ENCODE results near the gene PXDN. TPM values are rescaled to one million over a fixed set of nuclear protein-coding genes. Genes with fewer than 3 reads are reported as not detected.
"Not testable (repeated sequence)": the region's sequence is repeated elsewhere in the genome, so short reads cannot be mapped to it uniquely, and the experiment has no call there.

The PXDN gene
- polyA plus RNA-seq, 4 donors = 154 to 191 (median 170) TPM

- no peak for DNase-seq (ENCODE audit: low read depth in 4 of 4, low spot score in 2 of 4)
Measured at GRCh38 chr2:1775511-1776035, 31.3 kb upstream of the PXDN start.

- no peak for DNase-seq (ENCODE audit: low read depth in 4 of 4, low spot score in 2 of 4)
Measured at GRCh38 chr2:1774929-1775328, 30.6 kb upstream of the PXDN start.

DNA sequence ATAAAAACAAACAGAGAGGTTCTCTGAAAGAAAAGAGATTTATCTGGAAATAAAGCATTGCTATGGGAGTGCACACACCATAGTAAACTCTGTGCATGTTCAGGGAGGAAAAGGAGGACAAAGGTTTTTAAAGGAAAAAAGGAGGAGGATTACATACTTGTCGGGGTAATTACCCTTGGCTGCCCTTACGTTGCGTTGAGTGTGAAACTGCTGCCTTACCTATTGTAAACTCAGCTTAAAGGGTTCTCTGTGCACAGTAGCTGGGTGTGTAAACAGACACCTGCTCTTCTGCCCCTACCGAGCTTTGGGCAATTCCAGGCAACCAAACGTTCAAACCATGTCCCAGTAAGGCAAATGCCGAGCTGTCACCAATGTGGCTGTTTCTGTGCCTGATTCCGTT, 29.6 kb upstream of the PXDN start:
- DNase-seq (ENCODE audit: low read depth in 4 of 4, low spot score in 2 of 4) = no peak

DNA sequence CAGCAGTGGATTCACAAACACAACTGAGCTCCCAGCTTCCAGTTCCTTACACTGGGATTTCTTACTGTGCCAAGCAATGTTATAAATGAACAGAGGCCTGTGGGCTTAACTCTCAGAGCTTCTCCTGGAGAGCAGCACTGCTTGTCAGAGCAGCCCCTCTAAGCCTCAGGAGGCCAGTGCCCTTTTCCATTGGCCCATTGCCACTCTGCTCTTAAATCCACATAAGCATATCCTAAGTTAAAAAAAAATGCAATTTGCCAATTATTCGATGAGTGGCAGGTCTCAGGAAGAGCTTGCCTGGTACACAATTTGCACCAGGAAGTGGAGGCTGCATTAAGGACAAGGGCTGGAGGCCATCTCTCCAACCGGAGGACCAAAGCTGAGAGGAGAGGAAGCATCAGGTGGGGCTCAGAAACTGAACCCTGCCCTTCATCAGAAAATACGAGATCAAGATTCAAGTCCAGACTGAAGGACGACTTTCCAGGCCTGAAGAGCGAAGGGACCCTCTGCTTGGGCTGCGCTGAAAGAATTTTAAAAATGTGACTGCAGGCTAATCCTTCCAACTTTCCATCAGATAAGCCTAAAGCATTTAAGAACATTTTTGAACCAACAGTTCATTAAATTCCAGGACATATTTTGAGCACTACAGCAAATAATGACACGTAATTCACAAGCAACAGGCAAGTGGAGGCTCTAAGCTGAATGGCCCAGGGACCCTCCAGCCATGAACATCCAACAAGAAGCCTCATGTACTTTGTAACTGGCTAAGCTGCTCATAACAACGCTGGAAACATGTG, 28.4 kb upstream of the PXDN start:
- DNase-seq (ENCODE audit: low read depth in 4 of 4, low spot score in 2 of 4) = no peak

- no peak for DNase-seq (ENCODE audit: low read depth in 4 of 4, low spot score in 2 of 4)
Measured at GRCh38 chr2:1771626-1772280, 27.4 kb upstream of the PXDN start.

- no peak for DNase-seq (ENCODE audit: low read depth in 4 of 4, low spot score in 2 of 4)
Measured at GRCh38 chr2:1770566-1771380, 26.5 kb upstream of the PXDN start.

GRCh38 chr2:1769703-1770422, 25.5 kb upstream of the PXDN start:
- DNase-seq (ENCODE audit: low read depth in 4 of 4, low spot score in 2 of 4) = peak in 1 of 4 donors; percentile 69

DNA sequence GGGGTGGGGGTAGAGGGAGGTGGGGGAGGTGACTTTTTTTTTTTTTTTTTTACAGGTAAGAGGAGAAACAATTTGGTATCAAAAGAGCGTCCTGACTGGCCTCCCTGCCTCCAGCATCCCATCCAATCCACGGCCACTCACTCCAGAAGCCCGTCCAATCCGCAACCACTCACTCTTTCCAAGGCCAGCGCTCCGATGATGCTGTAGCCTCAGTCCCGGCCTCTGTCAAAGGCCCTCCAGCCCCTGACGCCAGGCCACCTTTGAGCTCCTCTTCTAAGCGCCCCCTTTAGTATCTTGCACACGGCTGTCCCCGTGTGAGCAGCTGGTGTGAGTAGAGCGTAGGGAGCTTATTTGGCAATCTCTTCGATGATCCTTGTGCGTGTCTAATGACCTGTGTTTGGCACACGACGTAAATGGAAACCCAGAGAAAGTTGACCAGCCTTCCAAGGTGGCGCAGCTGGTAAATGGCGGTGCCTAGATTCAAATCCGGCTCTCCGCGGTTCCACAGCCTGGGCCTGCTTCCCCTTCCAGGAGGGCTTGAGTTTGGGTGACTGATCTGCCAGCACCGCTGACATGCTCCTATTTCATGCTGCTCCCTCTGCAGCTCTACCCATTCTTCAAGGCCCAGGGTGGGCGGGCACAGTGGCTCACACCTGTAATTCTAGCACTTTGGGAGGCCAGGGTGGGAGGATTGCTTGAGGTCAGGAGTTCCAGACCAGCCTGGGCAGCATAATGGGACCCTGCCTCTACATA, 23.8 kb upstream of the PXDN start:
- no peak for DNase-seq (ENCODE audit: low read depth in 4 of 4, low spot score in 2 of 4)

DNA sequence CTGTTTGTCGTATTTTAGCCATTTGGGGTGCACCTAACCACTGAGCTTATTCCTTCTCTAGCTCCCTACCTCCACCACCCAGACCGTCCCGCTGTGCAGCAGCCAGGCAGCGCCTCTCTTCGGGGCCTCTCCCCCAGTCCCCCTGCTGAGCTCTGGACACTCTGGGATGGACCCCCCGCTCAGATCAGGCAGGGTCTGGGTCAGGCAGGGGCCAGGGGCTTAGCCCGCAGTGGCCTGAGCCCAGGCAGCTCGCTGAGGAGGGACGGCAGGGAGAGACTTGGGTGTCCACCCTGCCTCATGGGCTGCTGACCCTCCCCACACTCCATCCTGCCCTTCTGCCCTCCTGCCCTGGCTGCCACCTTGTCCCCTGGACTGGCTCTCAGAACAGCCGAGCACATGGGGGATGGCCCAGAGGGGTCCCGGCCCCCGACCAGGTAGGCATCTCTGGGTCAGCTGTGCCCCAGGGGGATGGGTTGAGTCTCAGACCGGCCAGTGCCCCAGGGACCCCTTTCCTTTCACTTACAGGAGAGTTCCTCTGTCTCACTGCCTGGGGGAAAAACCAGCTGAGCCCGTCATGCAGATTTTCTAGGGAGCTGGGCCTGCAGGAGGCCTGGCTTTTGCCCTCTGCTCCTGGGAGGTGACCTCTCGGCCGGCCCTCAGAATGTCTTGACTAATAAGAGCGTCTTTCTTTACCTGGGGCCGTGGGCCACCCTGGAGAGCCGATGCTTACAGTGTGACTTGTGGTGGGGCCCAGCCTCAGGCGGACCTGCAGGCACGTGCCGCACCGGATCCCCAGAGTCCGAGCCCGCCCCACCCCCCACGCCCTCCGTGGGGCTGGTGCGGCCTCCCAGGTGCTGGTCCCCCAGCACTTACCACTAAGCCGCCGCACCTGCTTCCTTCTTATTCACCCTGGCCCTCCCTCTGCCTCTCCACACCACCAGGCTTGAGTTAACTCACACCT, 22.8 kb upstream of the PXDN start:
- DNase-seq (ENCODE audit: low read depth in 4 of 4, low spot score in 2 of 4) = no peak

- DNase-seq (ENCODE audit: low read depth in 4 of 4, low spot score in 2 of 4) = no peak
Measured at GRCh38 chr2:1766425-1766824, 22.1 kb upstream of the PXDN start.

- DNase-seq (ENCODE audit: low read depth in 4 of 4, low spot score in 2 of 4) = not testable (repeated sequence)
Measured at GRCh38 chr2:1765201-1765600, 20.9 kb upstream of the PXDN start.

- DNase-seq (ENCODE audit: low read depth in 4 of 4, low spot score in 2 of 4) = no peak
Measured at GRCh38 chr2:1759611-1759930, 15.3 kb upstream of the PXDN start.

DNA sequence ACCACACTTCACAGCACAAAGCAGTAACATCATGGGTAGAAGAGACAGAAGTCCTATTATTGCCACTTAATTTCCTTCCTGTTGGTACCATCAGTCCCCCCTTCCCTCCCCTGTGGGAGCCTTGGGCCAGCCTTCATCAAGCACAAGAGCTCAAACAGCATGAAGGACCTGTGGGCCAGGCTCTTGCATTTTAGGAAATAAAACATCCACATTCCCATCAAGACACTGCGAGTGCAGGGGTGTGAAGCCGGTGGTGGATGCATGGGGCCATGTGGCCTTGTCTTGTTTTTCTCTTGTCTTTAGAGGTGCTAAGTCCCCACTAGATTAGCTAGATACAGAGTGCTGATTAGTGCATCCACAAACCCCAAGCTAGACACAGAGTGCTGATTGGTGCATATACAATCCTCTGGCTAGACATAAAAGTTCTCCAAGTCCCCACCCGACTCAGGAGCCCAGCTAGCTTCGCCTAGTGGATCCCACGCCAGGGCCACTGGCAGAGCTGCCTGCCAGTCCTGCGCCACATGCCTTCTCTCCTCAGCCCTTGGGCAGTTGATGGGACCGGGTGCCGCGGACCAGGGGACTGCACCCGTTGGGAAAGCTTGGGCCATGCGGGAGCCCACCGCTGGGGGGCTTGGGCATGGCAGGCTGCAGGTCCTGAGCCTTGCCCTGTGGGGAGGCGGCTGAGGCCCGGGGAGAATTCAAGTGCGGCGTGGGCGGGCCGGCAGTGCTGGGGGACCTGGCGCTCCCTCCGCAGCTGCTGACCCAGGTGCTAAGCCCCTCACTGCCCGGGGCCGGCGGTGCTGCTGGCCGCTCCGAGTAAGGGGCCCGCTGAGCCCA, 14.7 kb upstream of the PXDN start:
- DNase-seq (ENCODE audit: low read depth in 4 of 4, low spot score in 2 of 4) = no peak

DNA sequence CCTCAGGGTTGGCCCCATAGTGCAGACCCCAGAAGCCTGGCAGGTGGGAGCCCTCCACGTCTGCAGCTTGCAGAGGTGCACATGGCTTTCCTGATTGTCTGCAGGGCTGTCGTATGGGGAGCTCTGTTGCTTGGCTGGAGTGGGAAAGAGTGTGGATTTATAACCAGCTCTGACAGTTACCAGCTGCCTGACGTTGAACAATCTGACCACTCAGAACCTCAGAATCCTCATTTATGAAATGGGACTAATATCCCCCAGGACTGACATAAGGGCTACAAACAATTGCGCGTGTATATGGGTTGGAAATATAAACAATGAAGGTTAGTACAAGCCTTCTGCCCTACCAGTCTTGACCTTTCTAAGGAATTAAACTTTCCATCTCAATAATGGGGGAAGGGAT, 13.9 kb upstream of the PXDN start:
- peak in 1 of 4 donors; percentile 40 for DNase-seq (ENCODE audit: low read depth in 4 of 4, low spot score in 2 of 4)

DNA sequence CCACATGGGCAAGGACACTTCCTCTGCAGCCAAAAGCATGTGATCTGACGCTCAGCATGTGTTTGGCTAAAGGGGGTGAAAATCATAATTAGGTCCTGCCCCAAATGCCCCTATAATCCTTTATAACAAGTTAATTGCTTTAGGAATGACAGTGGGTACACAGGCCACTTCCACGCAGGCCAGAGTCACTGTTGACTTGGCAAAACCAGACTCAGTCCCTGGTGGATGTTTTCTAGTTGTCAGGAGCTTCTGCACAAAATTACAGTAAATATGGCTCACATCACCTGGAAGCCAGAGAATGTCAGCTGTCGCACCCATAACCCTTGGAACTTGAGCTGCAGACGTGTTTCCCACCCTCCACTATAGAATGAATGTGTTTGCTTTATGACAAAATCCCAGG, 13.3 kb upstream of the PXDN start:
- no peak for DNase-seq (ENCODE audit: low read depth in 4 of 4, low spot score in 2 of 4)

- not testable (repeated sequence) for DNase-seq (ENCODE audit: low read depth in 4 of 4, low spot score in 2 of 4)
Measured at GRCh38 chr2:1757146-1757545, 12.8 kb upstream of the PXDN start.

DNA sequence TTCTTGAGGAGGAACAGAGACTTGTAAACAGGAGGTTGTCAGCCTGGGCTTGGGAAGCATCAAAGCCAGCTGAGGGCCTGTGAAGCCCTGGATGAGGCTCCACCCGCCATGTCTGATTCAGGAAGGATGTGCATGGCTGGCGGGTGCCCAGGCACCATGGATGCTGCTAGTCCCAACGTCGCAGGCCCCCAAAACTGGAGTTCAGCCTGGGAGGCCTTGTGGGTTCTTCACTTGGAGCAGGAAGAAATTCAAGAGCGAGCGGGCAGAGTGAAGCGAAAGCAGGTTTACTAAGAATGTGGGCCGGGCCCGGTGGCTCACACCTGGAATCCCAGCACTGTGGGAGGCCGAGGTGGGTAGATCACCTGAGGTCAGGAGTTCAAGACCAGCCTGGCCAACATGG, 12.1 kb upstream of the PXDN start:
- DNase-seq (ENCODE audit: low read depth in 4 of 4, low spot score in 2 of 4) = no peak

Measured in left renal cortex interstitium (tissue), 4 donors.